ENCODE data around the gene NEB.

GRCh38 chr2:151609705-151610104 lies 124.6 kb downstream of the NEB start:
- no peak for TF ChIP-seq CTCF (IDR thresholded peaks at IDR 0.05)
- no peak for TF ChIP-seq EZH2 (IDR thresholded peaks at IDR 0.05; ENCODE audit: borderline replicate concordance, insufficient read depth, low read depth, low read length, poor library complexity, severe bottlenecking)
